Limb (tissue), 2 donors: ENCODE measurements around the gene AP2A1.
A peak's percentile ranks its signal among the peaks of the same experiment; 100 is the strongest.

Source experiments
- DNase-seq, 2 donors: peaks; one replicate each; pipeline ENCODE4 v3.0.0-alpha.2; 2016; ENCODE audit errors: extremely low spot score in 2 of 2

AP2A1 gene

GRCh38 chr19:49766007-49766929 lies 533 bp upstream of the AP2A1 start:
- DNase-seq = peak; percentile 100

- no peak for DNase-seq
These were observed 580 bp downstream of the AP2A1 start for GRCh38 chr19:49767381-49767780.

- DNase-seq = no peak
These were observed 1.3 kb downstream of the AP2A1 start for GRCh38 chr19:49767967-49768581.

- no peak for DNase-seq
These were observed 3.7 kb downstream of the AP2A1 start for GRCh38 chr19:49770529-49770928.

GRCh38 chr19:49771674-49772139 lies 4.9 kb downstream of the AP2A1 start:
- DNase-seq = no peak

- no peak for DNase-seq
These were observed 6.1 kb downstream of the AP2A1 start for GRCh38 chr19:49772850-49773432.

GRCh38 chr19:49773663-49774350 lies 7.0 kb downstream of the AP2A1 start:
- DNase-seq = no peak

- DNase-seq = no peak
These were observed 8.2 kb downstream of the AP2A1 start for GRCh38 chr19:49774969-49775368.

- DNase-seq = no peak
These were observed 9.1 kb downstream of the AP2A1 start for GRCh38 chr19:49775742-49776370.

- DNase-seq = no peak
These were observed 9.6 kb downstream of the AP2A1 start for GRCh38 chr19:49776371-49776764.

- no peak for DNase-seq
These were observed 13.1 kb downstream of the AP2A1 start for GRCh38 chr19:49779731-49780555.

GRCh38 chr19:49780861-49781260 lies 14.1 kb downstream of the AP2A1 start:
- DNase-seq = no peak

GRCh38 chr19:49781394-49781793 lies 14.6 kb downstream of the AP2A1 start:
- no peak for DNase-seq

GRCh38 chr19:49782515-49782914 lies 15.7 kb downstream of the AP2A1 start:
- DNase-seq = no peak

GRCh38 chr19:49786376-49786820 lies 19.6 kb downstream of the AP2A1 start:
- no peak for DNase-seq

GRCh38 chr19:49787746-49788145 lies 20.9 kb downstream of the AP2A1 start:
- DNase-seq = no peak

GRCh38 chr19:49788857-49789256 lies 22.1 kb downstream of the AP2A1 start:
- DNase-seq = no peak

GRCh38 chr19:49790866-49791265 lies 24.1 kb downstream of the AP2A1 start:
- no peak for DNase-seq

GRCh38 chr19:49791776-49792445 lies 25.1 kb downstream of the AP2A1 start:
- no peak for DNase-seq
